OCI-LY1 (cell line): Measurements from ENCODE around the gene STKLD1.

Experiments used
- H2AFZ ChIP-seq: fragments of 200-600 bp; sonication (generic), shearing (Covaris generic); 2 replicates; pipeline ENCODE4 v1.6.0; 2014; ENCODE audit warnings: antibody characterized with exemption, mild to moderate bottlenecking, low read length
- H3F3A ChIP-seq: fragments of 200-600 bp; sonication (generic), shearing (Covaris generic); 2 replicates; pipeline ENCODE4 v1.6.0; 2014; ENCODE audit warnings: mild to moderate bottlenecking, antibody characterized with exemption, low read length, moderate library complexity; ENCODE audit not compliant: insufficient read depth
- H3K27ac ChIP-seq: fragments of 200-600 bp; sonication (generic); 2 replicates; pipeline ENCODE4 v1.5.1; 2014; ENCODE audit warnings: low read length, mixed run types, mild to moderate bottlenecking, low read depth; ENCODE audit not compliant: poor library complexity, severe bottlenecking
- H3K27me3 ChIP-seq: fragments of 200-600 bp; sonication (generic); 2 replicates; pipeline ENCODE4 v1.6.0; 2014; ENCODE audit warnings: antibody characterized with exemption, mild to moderate bottlenecking, low read length, moderate library complexity; ENCODE audit not compliant: insufficient read depth
- H3K36me3 ChIP-seq: fragments of 200-600 bp; sonication (generic); 2 replicates; pipeline ENCODE4 v1.6.1; 2014; ENCODE audit warnings: mild to moderate bottlenecking, antibody characterized with exemption, low read length, moderate library complexity, mixed read lengths; ENCODE audit not compliant: insufficient read depth
- H3K4me1 ChIP-seq: fragments of 200-600 bp; sonication (generic); 2 replicates; pipeline ENCODE4 v1.5.1; 2014; ENCODE audit warnings: mild to moderate bottlenecking, low read length, moderate library complexity; ENCODE audit not compliant: insufficient read depth, severe bottlenecking
- H3K4me2 ChIP-seq: fragments of 200-600 bp; sonication (generic), shearing (Covaris generic); 2 replicates; pipeline ENCODE4 v1.6.1; 2014; ENCODE audit warnings: low read length
- H3K4me3 ChIP-seq: fragments of 200-600 bp; sonication (generic); 2 replicates; pipeline ENCODE4 v1.5.1; 2014; ENCODE audit warnings: low read length, low read depth, mild to moderate bottlenecking, mixed read lengths; ENCODE audit not compliant: poor library complexity, severe bottlenecking
- H3K79me2 ChIP-seq: fragments of 200-600 bp; shearing (Covaris generic); 2 replicates; pipeline ENCODE4 v1.6.1; 2016; ENCODE audit warnings: mixed run types, low read length, mixed read lengths; ENCODE audit not compliant: insufficient read depth
- H3K9ac ChIP-seq: fragments of 200-600 bp; sonication (generic), shearing (Covaris generic); 2 replicates; pipeline ENCODE4 v1.6.1; 2014; ENCODE audit warnings: mild to moderate bottlenecking, low read length, mixed read lengths
- H3K9me2 ChIP-seq: fragments of 200-600 bp; sonication (generic), shearing (Covaris generic); 2 replicates; pipeline ENCODE4 v1.6.1; 2014; ENCODE audit warnings: low read depth, mild to moderate bottlenecking, low read length, mixed read lengths
- H3K9me3 ChIP-seq: fragments of 200-600 bp; shearing (Covaris generic); 2 replicates; pipeline ENCODE4 v1.6.1; 2014; ENCODE audit warnings: low read length, mixed read lengths
- H4K20me1 ChIP-seq: fragments of 200-600 bp; sonication (generic), shearing (Covaris generic); 2 replicates; pipeline ENCODE4 v1.6.0; 2016; ENCODE audit warnings: mild to moderate bottlenecking, low read length; ENCODE audit not compliant: insufficient read depth
- EZH2 ChIP-seq: fragments of 200-600 bp; sonication (generic), shearing (Covaris generic); IDR thresholded peaks from 2 replicates; pipeline ENCODE4 v1.8.0; 2017; ENCODE audit warnings: borderline replicate concordance, mixed run types, mild to moderate bottlenecking, antibody characterized with exemption, low read length, moderate library complexity, mixed read lengths
- TF ChIP-seq, protein P1 (sequence below): fragments of 200-600 bp; sonication (generic), shearing (Covaris generic); IDR thresholded peaks from 2 replicates; pipeline ENCODE4 v1.5.1; 2017; ENCODE audit warnings: mild to moderate bottlenecking, antibody characterized with exemption, low read length, moderate library complexity, mixed read lengths

STKLD1 gene

DNA sequence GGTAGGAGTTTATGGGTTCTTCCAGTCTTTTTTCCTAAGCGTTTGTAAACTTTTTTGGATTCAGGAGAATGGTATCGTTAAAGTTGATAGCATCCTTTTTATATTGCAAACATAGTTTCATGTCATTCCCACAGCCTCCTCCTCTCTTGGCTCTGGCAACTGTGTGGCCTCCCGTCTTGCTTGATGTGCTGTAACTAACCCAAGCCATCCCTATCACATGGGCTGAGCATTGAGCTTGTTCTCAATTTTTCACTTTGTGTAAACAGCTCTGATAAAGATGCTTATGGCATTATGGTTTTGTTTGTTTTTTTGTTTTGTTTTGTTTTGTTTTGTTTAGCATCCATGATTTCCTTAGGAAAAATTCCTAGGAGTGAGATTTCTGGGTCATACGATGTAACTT lies 4.6 kb downstream of the STKLD1 start:
- H2AFZ ChIP-seq, result no peak overlapping the region
- no peaks in the 10 kb centered on the region for H3K9me3 ChIP-seq
- no peaks in the 10 kb centered on the region for H3K9me2 ChIP-seq
- H3K27ac ChIP-seq, result no peak overlapping the region
- TF ChIP-seq, protein P1, sequence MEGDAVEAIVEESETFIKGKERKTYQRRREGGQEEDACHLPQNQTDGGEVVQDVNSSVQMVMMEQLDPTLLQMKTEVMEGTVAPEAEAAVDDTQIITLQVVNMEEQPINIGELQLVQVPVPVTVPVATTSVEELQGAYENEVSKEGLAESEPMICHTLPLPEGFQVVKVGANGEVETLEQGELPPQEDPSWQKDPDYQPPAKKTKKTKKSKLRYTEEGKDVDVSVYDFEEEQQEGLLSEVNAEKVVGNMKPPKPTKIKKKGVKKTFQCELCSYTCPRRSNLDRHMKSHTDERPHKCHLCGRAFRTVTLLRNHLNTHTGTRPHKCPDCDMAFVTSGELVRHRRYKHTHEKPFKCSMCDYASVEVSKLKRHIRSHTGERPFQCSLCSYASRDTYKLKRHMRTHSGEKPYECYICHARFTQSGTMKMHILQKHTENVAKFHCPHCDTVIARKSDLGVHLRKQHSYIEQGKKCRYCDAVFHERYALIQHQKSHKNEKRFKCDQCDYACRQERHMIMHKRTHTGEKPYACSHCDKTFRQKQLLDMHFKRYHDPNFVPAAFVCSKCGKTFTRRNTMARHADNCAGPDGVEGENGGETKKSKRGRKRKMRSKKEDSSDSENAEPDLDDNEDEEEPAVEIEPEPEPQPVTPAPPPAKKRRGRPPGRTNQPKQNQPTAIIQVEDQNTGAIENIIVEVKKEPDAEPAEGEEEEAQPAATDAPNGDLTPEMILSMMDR, result no peak
- no peak overlapping the region for H3K9ac ChIP-seq
- peaks cover 8% of the 10 kb centered on the region for H3K4me1 ChIP-seq
- H3K4me3 ChIP-seq, result no peak overlapping the region
- no peak overlapping the region for H3K4me2 ChIP-seq
- no peaks in the 10 kb centered on the region; the same call in 1 of the 2 replicates for H3K27me3 ChIP-seq
- no peaks in the 10 kb centered on the region for H3K36me3 ChIP-seq
- no peaks in the 10 kb centered on the region for H3K79me2 ChIP-seq
- no peaks in the 10 kb centered on the region for H3F3A ChIP-seq
- H4K20me1 ChIP-seq, result no peaks in the 10 kb centered on the region

DNA sequence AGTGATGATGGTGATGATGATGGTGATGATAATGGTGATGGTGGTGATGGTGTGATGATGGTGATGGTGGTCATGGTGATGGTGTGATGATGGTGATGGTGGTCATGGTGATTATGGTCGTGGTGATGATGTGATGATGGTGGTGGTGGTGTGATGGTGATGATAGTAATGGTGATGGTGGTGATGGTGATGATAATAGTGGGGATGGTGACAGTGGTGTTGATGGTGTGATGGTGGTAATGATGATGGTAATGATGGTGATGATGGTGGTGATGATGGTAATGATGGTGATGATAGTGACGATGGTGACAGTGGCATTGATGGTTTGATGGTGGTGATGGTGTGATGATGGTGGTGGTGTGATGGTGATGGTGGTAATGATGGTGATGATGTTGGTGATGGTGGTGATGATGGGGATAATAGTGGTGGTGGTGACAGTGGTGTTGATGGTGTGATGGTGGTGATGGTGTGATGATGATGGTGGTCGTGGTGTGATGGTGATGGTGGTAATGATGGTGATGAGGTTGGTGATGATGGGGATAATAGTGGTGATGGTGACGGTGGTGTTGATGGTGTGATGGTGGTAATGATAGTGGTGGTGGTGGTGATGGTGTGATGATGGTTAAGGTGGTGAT lies 6.5 kb downstream of the STKLD1 start:
- H3K27me3 ChIP-seq, result no peaks in the 10 kb centered on the region
- no peaks in the 10 kb centered on the region for H3K4me1 ChIP-seq
- no peaks in the 10 kb centered on the region for H3F3A ChIP-seq
- no peaks in the 10 kb centered on the region for H3K79me2 ChIP-seq
- H2AFZ ChIP-seq, result no peak overlapping the region
- TF ChIP-seq, protein P1, result no peak
- no peak for TF ChIP-seq EZH2
- H3K27ac ChIP-seq, result no peak overlapping the region
- no peak overlapping the region for H3K4me3 ChIP-seq
- no peaks in the 10 kb centered on the region for H3K36me3 ChIP-seq
- no peak overlapping the region for H3K4me2 ChIP-seq
- H3K9me3 ChIP-seq, result no peaks in the 10 kb centered on the region
- H4K20me1 ChIP-seq, result no peaks in the 10 kb centered on the region
- no peaks in the 10 kb centered on the region for H3K9me2 ChIP-seq
- no peak overlapping the region for H3K9ac ChIP-seq

DNA sequence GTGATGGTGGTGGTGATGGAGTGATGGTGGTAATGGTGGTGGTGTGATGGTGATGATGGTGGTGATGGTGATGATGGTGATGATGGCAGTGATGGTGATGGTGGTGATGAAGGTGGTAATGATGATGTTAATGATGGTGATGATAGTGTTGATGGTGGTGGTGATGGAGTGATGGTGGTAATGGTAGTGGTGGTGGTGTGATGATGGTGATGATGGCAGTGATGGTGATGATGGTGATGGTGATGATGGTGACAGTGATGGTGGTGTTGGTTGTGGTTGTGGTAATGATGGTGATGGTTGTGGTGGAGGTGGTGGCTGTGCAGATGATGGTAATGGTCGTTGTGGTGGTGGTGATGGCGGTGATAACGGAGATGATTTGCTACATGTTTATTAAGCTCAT lies 7.3 kb downstream of the STKLD1 start:
- H3K4me3 ChIP-seq, result no peak overlapping the region
- H3F3A ChIP-seq, result no peaks in the 10 kb centered on the region
- H3K9me2 ChIP-seq, result no peaks in the 10 kb centered on the region
- no peaks in the 10 kb centered on the region for H4K20me1 ChIP-seq
- no peaks in the 10 kb centered on the region for H3K4me1 ChIP-seq
- H3K27ac ChIP-seq, result no peak overlapping the region
- no peaks in the 10 kb centered on the region for H3K9me3 ChIP-seq
- H3K9ac ChIP-seq, result no peak overlapping the region
- H3K4me2 ChIP-seq, result no peak overlapping the region
- TF ChIP-seq, protein P1, result no peak
- no peak for TF ChIP-seq EZH2
- no peak overlapping the region for H2AFZ ChIP-seq
- H3K27me3 ChIP-seq, result no peaks in the 10 kb centered on the region
- no peaks in the 10 kb centered on the region for H3K79me2 ChIP-seq
- H3K36me3 ChIP-seq, result no peaks in the 10 kb centered on the region
